ENCODE results near the gene COQ4.

- TF ChIP-seq CTCF (IDR thresholded peaks at IDR 0.05; ENCODE audit: control extremely low read depth in 1 of 3, insufficient read depth in 1 of 3, low read depth in 1 of 3, low read length in 3 of 3), result no peak
- TF ChIP-seq CBX8 (IDR thresholded peaks at IDR 0.05; ENCODE audit: borderline replicate concordance, low read depth, low read length), result no peak
- no peak for TF ChIP-seq EP300 (IDR thresholded peaks at IDR 0.05; ENCODE audit: borderline replicate concordance in 1 of 2, low read depth in 2 of 2, low read length in 2 of 2)
- TF ChIP-seq CHD1 (IDR thresholded peaks at IDR 0.05; ENCODE audit: low read depth, low read length), result no peak
- TF ChIP-seq, protein P1, sequence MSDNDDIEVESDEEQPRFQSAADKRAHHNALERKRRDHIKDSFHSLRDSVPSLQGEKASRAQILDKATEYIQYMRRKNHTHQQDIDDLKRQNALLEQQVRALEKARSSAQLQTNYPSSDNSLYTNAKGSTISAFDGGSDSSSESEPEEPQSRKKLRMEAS (IDR thresholded peaks at IDR 0.05), result no peak
- TF ChIP-seq SP1 (IDR thresholded peaks at IDR 0.05; ENCODE audit: low read depth, low read length), result no peak
- TF ChIP-seq, protein P2, sequence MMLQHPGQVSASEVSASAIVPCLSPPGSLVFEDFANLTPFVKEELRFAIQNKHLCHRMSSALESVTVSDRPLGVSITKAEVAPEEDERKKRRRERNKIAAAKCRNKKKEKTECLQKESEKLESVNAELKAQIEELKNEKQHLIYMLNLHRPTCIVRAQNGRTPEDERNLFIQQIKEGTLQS (IDR thresholded peaks at IDR 0.05; ENCODE audit: insufficient read depth, low read depth, low read length), result no peak
- no peak for TF ChIP-seq RFX5 (IDR thresholded peaks at IDR 0.05; ENCODE audit: borderline replicate concordance, low read depth, low read length)
- TF ChIP-seq, protein P3, sequence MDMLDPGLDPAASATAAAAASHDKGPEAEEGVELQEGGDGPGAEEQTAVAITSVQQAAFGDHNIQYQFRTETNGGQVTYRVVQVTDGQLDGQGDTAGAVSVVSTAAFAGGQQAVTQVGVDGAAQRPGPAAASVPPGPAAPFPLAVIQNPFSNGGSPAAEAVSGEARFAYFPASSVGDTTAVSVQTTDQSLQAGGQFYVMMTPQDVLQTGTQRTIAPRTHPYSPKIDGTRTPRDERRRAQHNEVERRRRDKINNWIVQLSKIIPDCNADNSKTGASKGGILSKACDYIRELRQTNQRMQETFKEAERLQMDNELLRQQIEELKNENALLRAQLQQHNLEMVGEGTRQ (IDR thresholded peaks at IDR 0.05; ENCODE audit: low read length), result no peak
- TF ChIP-seq RAD21 (IDR thresholded peaks at IDR 0.05 in 1 of 2, conservative IDR thresholded peaks at IDR 0.05 in 1 of 2; ENCODE audit: low read depth in 2 of 2, low read length in 2 of 2), result no peak
These were observed 26.1 kb upstream of the COQ4 start for GRCh38 chr9:128296340-128297220.
